Activated naive CD4-positive, alpha-beta T cell treated with anti-CD3 and anti-CD28 coated beads, Interleukin-2, amount 50 U/mL, for 24 hours (primary cell): ENCODE measurements around the gene IPO9.

Experiments
- H3K27ac Mint-ChIP-seq: one replicate; pipeline ENCODE4 v1.8.0; 2021; ENCODE audit warnings: mild to moderate bottlenecking, mixed read lengths
- H3K27me3 Mint-ChIP-seq: one replicate; pipeline ENCODE4 v1.8.0; 2021; ENCODE audit warnings: mixed read lengths
- H3K36me3 Mint-ChIP-seq: one replicate; pipeline ENCODE4 v1.8.0; 2021; ENCODE audit warnings: mixed read lengths
- H3K4me1 Mint-ChIP-seq: one replicate; pipeline ENCODE4 v1.8.0; 2021; ENCODE audit warnings: mixed read lengths
- H3K4me3 Mint-ChIP-seq: one replicate; pipeline ENCODE4 v1.8.0; 2021; ENCODE audit warnings: mild to moderate bottlenecking, mixed read lengths
- H3K9me3 Mint-ChIP-seq: one replicate; pipeline ENCODE4 v1.8.0; 2021; ENCODE audit warnings: mixed read lengths

IPO9 gene

GRCh38 chr1:201918343-201918742, 89.4 kb downstream of the IPO9 start:
- peaks cover 1% of the 10 kb centered on the region for H3K36me3 Mint-ChIP-seq
- no peaks in the 10 kb centered on the region for H3K9me3 Mint-ChIP-seq
- no peaks in the 10 kb centered on the region for H3K4me1 Mint-ChIP-seq
- H3K4me3 Mint-ChIP-seq: no peak overlapping the region
- H3K27me3 Mint-ChIP-seq: peaks cover 3% of the 10 kb centered on the region
- H3K27ac Mint-ChIP-seq: no peak overlapping the region

- no peaks in the 10 kb centered on the region for H3K9me3 Mint-ChIP-seq
- H3K4me3 Mint-ChIP-seq: no peak overlapping the region
- H3K27me3 Mint-ChIP-seq: peaks cover 5% of the 10 kb centered on the region
- no peaks in the 10 kb centered on the region for H3K4me1 Mint-ChIP-seq
- no peak overlapping the region for H3K27ac Mint-ChIP-seq
- H3K36me3 Mint-ChIP-seq: no peaks in the 10 kb centered on the region
These were observed 93.1 kb downstream of the IPO9 start for GRCh38 chr1:201921952-201922558.

- Mint-ChIP-seq H3K27me3 (peaks cover 5% of the 10 kb centered on the region), H3K4me3 (no peak overlapping the region), H3K4me1 (no peaks in the 10 kb centered on the region), H3K36me3 (no peaks in the 10 kb centered on the region), H3K27ac (no peak overlapping the region), H3K9me3 (no peaks in the 10 kb centered on the region)
These were observed 96.3 kb downstream of the IPO9 start for GRCh38 chr1:201925301-201925567.

DNA sequence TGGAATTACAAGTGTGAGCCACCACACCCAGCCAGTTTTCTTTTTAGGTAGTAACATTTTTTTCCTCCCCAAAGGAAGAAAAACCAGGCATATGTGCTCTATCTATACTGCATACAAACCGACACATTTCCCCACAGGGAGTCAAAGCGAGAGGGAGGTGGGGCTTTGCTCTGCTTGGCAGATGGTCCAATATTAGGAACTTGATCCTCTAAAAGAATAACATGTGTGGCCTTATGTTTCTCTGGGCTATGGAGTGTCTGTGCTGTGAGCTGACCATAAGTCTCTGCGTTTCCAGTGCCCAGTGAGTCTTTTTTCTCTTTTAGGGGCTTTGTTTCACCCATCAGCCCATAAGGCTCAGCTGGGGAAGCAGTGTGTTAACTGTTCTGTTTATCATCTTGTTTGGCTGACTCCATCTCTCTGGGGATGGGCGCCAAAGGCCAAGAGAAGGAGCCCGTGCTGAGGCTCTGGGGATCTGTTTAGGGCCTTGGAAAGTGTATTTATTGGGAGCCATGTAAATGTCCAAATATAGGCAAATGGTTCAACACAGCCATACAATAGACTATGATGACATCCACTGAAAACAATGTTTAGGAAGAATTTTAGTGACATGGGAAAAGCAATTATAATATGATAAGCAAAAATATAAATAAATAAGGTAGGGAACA, 97.2 kb downstream of the IPO9 start:
- H3K27me3 Mint-ChIP-seq: peaks cover 3% of the 10 kb centered on the region
- H3K27ac Mint-ChIP-seq: no peak overlapping the region
- no peak overlapping the region for H3K4me3 Mint-ChIP-seq
- H3K4me1 Mint-ChIP-seq: no peaks in the 10 kb centered on the region
- H3K9me3 Mint-ChIP-seq: no peaks in the 10 kb centered on the region
- no peaks in the 10 kb centered on the region for H3K36me3 Mint-ChIP-seq

DNA sequence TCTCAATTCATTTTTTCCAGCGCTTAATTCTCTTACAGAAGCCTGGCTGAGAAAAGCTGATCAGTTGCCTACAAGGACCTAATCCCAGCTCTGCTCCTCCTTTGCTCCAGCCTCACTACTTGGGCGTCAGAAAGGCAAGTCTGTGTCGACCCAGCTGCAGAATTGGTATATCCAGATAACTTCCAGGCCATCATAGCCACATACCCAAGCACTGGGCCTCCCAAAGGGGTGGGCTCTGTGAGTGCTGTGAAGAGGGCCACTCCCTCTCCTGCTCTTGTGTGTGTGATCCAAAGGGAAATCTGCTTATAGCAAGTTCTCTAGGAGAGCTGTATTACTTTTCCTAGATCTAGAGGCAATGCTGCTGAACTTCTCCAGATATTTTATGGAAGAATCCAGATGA, 99.3 kb downstream of the IPO9 start:
- H3K4me1 Mint-ChIP-seq: no peaks in the 10 kb centered on the region
- no peak overlapping the region for H3K27ac Mint-ChIP-seq
- no peaks in the 10 kb centered on the region for H3K9me3 Mint-ChIP-seq
- H3K27me3 Mint-ChIP-seq: peaks cover 2% of the 10 kb centered on the region
- H3K36me3 Mint-ChIP-seq: no peaks in the 10 kb centered on the region
- no peak overlapping the region for H3K4me3 Mint-ChIP-seq

- Mint-ChIP-seq H3K27ac (no peak overlapping the region), H3K4me3 (no peak overlapping the region), H3K36me3 (no peaks in the 10 kb centered on the region), H3K4me1 (no peaks in the 10 kb centered on the region), H3K27me3 (peaks cover 2% of the 10 kb centered on the region), H3K9me3 (no peaks in the 10 kb centered on the region)
These were observed 101.2 kb downstream of the IPO9 start for GRCh38 chr1:201930137-201930536.

DNA sequence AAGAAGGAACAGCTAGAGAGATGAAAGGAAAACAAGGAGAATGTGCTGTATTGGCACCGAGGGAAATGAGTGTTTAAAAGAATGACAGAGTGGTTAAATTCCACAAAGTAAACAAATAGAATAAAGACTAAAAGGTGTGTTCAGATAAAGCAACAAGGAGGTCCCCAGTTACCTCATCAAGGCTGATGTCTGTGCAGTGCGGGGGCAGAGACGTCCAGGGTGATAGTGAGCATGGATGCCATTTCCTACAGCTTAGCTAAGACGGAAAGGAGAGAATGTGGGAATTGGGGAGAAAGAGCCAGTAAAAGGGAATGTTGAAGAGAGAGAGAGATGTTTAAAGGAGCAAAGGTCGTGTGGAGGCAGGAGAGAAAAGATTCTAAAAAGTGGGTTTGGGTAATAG, 101.8 kb downstream of the IPO9 start:
- no peak overlapping the region for H3K27ac Mint-ChIP-seq
- no peaks in the 10 kb centered on the region for H3K36me3 Mint-ChIP-seq
- H3K4me3 Mint-ChIP-seq: no peak overlapping the region
- peaks cover 2% of the 10 kb centered on the region for H3K27me3 Mint-ChIP-seq
- no peaks in the 10 kb centered on the region for H3K4me1 Mint-ChIP-seq
- no peaks in the 10 kb centered on the region for H3K9me3 Mint-ChIP-seq
